Esophagus mucosa (tissue), 1 donor: ENCODE results near the gene ZNF398. TPM values are rescaled to one million over a fixed set of nuclear protein-coding genes. Genes with fewer than 3 reads are reported as not detected.

Experiments used
- ATAC-seq: fragments of 200-7000 bp; cut with Tn5 transposase; one replicate; pipeline ENCODE4 v1.9.1; 2020
- total RNA-seq: library from RNA; stranded (reverse); gene quantifications from one replicate; pipeline ENCODE4 v1.2.4, GENCODE V29; 2023
- donor health status: DM: yes; HTN: yes; CAD: no.

ZNF398 gene
- total RNA-seq, 1 donor from 2014 or later = 9.3 TPM

DNA sequence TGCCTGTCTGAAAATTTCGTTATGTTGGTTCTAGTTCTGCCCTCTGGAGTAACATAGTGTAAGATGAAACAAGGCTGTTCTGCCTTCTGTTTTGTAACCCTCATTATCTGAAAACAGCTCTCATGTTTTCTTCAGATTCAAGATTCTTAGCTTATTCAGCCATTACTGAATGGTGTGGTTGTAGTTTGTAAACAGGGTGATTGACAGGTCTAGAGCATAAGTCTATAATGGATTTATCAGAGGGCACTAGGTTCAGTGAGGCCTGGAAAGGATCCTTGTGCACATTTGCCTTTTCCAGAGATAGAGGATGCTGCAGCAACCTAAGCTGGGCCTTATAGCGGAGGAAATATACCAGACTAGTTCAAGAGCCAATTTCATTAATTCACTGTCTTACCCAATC, 6.1 kb downstream of the ZNF398 start:
- ATAC-seq = no peak

DNA sequence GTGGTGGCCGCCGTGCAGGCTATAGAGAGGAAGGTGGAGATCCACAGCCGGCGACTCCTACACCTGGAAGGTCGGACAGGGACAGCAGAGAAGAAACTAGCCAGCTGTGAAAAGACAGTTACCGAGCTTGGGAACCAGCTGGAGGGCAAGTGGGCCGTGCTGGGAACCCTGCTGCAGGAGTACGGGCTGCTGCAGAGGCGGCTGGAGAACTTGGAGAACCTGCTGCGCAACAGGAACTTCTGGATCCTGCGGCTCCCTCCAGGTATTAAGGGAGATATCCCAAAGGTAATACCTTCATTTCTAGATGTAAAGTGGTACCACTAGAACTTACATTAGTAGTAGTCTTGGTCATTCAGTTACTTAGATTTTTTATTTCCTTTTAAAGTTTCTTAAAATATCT, 6.8 kb downstream of the ZNF398 start:
- ATAC-seq = peak; percentile 53

DNA sequence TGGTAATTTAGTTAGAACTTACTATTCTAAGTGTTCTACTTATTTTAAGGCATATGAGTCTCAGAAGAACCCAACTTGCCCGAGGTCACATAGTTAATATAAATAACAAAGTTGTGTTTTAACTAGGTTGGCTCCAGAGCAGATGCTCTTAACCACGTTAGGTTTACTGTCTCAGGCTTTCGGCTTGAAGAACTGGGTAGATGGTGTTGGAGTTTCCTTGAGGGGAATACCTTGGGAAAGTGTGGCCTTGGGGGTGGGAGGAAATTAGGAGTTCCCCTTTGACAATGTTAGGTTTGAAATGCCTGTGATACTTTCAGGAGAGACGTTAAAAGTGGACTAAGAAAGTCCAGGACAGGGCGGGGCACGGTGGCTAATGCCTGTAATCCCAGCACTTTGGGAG, 9.6 kb downstream of the ZNF398 start:
- no peak for ATAC-seq

DNA sequence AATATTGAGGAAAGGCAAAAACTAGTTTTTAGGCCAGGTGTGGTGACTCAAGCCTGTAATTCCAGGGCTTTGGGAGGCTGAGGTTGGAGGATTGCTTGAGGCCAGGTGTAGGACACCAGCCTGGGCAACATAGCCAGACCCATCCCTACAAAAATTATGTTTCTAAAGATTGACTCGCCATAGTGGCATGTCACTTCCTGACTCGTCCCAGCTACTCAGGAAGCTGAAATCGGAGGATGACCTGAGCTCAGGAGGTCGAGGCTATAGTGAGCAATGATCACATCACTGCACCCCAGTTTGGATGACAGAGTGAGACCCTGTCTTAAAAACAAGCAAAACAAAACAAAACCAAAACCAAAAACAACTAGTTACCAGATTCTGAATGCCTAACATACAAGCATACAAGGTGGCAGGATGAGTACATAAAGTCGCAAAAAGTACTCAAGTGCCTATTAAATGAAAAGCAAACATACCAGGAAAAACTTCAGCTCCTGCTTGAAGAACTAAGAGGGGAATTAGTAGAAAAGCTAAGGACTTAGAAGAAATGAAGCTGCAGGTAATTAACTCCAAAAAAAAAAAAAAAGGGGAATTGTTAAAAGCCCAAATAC, 14.1 kb downstream of the ZNF398 start:
- ATAC-seq = no peak

DNA sequence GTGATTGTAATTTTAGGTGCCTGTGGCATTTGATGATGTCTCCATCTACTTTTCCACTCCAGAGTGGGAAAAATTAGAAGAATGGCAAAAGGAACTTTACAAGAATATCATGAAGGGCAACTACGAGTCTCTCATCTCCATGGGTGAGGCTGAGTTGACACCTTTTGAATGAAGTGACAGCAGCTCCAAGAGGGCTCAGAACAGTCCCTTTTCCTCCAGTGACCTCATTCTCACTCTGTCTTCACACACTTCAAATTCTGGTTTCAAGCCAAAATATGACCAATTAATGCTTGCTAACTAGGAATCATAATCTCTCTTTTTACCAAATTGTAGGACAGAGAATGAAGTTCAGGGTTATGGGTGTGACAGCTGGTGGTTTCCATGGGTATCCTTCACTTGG, 18.9 kb downstream of the ZNF398 start:
- no peak for ATAC-seq

DNA sequence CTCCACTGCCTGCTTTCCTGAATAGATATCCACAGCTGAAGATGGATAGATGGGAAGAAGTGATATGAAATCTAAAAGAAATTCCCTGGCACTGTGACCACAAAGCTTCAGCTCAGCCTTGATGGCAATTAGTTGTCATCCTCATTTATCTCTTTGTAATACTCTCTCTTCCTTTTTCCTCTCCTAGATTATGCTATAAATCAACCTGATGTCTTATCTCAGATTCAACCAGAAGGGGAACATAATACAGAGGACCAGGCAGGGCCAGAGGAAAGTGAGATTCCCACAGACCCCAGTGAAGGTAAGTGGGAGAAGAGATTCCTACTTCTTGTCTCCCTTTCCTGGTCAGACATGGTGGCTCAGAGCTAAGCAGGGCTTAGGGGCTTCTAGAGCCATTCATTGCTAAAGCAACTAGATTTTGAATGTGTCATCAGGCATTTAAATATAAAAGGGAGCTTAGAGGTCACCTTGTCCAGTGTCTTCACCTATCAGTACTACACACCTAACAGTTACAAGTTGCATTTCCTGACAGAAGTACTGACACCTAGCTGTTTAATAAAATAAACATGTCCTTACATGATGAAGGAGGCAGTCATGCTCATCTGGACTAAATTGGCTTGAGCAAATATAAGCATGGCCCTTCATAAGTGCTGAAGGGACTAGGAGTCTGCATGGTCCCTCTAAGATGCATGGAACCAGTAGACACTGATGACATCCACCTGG, 19.5 kb downstream of the ZNF398 start:
- peak; percentile 64 for ATAC-seq

DNA sequence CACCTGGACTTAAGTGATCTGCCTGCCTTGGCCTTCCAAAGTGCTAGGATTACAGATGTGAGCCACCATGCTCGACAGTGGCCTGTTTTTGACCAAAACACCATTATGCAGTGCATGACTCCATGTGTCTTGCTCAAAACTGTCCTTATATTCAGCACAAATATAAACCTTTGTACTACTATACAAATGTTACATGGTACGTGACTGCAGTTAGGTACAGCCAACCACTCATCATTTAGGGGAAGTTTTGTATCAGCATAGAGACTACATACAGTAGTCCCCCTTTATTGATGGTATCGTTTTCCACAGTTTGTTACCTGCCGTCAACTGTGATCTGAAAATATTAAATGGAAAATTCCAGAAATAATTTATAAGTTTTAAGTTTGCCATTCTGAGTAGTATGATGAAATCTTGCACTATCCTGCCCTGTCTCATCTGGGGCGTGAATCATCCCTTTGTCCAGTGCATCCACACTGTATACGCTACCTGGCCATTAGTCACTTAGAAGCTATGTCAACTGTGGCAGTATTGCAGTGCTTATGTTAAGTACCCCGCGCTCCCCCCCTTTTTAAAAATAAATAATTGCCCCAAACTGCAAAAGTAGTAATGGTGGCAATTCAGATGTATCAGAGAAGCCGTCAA, 24.8 kb downstream of the ZNF398 start:
- ATAC-seq = peak; percentile 97

DNA sequence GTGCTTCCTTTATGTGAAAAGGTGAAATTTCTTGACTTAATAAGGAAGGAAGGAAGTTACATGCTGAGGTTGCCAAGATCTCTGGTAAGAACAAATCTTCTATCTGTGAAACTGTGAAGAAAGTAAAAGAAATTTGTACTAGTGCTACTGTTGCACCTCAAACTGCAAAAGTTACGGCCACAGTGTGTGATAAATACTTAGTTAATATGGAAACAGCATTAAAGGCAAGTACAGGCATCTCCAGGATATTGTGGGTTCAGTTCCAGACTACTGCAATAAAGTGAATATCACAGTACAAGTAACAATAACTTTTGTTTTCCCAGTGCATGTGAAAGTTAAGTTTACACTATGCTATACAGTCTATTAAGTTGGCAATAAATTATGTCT, 25.3 kb downstream of the ZNF398 start:
- no peak for ATAC-seq

DNA sequence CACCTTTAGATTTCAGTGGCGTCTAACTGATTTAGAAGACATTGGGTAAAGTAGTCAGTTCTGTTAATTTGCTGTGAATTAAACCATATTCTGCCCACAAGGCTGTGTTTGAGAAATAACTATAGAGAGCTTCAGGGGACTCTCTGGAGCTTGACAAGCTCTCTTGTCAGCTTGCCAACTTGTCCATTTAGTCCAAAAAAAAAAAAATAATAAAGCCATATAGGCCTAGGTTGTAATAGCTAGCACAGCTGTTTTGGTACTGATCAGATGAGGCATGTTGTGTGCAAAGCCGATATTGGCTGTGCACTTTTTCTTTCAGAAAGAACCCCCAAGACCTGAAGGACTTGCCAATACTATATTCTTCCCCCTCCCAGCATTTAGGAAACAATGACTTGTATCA, 27.9 kb downstream of the ZNF398 start:
- no peak for ATAC-seq

DNA sequence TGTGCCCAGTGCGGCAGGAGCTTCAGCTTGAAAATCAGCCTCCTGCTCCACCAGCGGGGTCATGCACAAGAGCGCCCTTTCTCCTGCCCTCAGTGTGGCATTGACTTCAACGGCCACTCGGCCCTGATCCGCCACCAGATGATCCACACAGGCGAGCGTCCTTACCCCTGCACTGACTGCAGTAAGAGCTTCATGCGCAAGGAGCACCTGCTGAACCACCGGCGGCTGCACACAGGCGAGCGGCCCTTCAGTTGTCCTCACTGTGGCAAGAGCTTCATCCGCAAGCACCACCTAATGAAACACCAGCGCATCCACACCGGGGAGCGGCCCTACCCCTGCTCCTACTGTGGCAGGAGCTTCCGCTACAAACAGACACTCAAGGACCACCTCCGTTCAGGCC, 32.0 kb downstream of the ZNF398 start:
- no peak for ATAC-seq

DNA sequence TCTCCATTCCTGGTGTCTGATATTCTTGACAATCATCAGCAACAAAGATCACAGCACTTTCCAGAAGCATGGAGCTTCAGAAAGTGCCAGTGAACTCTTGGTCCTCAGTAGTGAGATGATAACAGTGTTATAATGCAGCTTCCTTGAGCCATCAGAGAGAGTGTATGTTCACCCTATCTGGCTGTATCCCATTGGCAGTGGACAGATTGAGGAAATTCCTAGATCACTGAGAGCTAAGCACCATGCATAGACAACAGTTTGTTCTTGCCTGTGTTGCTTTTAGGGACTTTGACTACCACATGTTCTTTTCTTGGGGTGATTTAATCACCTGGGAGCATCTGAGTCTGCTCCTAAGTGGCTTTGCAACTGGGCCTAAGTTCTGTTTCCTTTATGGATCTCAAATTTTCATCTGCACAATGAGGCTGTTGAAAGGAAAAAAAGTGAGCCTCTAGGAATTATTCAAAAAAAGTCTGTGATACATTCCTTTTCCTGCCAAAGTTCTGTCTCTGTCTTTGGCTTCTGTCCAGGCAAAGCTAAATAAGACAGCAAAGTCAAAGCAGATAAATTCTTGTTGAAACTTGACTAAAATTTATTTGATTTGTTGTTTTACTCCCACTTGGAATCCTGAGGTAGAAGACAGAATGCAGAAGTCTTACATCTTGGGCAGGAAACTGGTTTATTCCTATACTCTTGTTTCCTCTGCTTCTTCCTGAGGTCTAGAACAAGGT, 33.6 kb downstream of the ZNF398 start:
- ATAC-seq = no peak

DNA sequence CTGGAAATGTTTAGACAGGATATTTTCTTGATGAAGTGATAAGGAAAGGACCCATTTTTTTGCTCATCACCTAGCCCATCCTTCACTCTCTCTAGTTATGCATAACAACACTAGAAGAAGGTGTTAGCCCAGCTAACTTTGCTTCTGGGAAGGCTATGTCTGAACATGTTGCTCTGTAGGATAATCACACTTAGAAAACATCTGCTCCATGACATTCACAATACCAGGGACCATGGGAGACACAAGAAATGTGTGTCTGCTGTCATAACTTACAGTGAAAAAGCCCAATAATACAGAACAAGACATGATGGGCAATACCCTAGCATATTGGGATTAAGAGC, 34.2 kb downstream of the ZNF398 start:
- ATAC-seq = no peak

DNA sequence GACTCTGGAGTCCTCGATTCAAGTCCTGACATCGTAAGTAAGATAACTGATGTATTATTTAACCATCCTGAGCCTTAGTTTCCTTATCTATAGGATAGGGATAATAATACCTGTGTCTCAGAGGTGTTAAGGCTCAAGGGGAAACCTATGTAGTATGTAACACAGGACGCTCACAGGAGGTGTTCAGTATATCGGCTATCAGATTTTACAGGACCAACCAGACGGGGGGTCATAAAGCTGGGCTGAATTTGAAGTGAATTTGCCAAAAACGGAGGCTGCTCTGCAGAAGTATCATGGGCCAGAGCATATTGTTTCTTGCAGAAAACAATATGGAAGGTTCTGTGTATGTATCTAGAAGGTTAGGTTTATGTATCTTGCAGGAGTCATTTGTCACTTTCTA, 37.0 kb downstream of the ZNF398 start:
- ATAC-seq = no peak

DNA sequence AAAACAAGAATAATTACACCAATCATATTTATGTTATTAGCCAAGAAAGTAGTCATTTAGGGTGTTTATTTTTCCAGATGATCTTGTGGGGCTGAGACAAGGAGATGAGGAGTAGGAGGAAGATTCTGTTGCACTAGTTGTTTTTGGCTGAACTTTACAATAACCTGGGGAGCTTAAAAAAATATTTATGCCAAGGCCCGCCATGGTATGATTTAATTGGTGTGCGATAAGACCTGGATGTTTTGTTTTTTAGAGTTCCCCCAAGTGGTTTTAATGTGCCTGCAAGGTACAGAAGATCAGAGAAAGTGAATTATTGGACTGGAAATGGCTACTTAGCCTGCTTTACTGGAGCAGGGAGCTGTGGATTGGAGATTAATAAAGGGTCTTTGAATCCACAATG, 41.0 kb downstream of the ZNF398 start:
- no peak for ATAC-seq

DNA sequence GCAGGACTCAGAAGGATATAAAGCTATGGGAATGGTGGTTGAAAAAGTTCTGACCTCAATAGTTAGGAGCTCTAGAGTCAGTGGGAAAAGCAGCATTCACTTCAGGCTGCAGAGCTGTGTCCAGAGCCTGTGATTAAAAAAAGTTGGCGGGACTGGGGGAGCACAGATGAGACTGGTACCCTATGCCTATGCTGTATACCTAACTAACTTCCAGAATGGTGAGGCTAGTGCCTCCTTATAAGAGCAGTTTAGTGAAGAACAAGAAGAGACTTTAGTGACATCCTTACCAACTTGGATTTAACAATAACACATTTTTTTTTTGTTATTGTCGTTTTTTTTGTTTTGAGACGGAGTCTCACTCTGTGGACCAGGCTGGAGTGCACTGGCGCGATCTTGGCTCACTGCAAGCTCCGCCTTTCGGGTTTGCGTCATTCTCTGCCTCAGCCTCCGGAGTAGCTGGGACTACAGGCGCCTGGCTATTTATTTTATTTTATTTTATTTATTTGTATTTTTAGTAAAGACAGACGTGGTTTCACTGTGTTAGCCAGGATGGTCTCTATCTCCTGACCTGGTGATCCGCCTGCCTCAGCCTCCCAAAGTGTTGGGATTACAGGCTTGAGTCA, 41.5 kb downstream of the ZNF398 start:
- no peak for ATAC-seq

DNA sequence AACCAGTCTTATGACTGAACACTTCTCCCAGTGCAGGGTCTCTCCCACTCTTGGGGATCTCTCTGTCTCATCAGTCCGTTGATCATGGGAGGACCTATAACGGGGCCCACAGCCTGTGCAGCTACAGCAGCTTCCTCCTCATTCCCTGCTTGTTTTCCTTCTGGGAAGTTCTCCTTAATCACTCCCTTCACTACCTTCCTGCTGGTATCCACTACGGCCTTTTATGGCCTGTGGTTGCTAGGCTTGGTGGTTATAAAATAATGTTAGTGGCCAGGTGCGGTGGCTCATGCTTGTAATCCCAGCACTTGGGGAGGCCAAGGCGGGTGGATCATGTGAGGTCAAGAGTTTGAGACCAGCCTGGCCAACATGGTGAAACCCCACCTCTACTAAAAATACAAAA, 44.6 kb downstream of the ZNF398 start:
- no peak for ATAC-seq

DNA sequence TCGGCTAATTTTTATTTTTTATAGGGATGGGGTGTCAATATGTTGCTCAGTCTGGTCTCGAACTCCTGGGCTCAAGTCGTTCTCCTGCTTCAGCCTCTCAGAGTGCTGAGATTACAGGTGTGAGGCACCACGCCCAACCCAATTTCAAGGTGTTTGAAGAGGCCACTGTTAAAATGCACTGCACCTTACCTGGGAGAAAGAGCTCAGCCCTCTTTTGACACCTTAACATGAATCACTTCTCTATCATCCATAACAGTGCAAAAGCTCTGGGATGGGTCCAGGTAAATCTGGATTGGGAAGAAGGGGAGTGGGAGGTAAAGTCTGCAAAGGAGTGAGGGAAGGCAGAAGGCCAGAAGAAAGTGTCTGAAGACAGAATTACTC, 47.5 kb downstream of the ZNF398 start:
- ATAC-seq = peak; percentile 67

DNA sequence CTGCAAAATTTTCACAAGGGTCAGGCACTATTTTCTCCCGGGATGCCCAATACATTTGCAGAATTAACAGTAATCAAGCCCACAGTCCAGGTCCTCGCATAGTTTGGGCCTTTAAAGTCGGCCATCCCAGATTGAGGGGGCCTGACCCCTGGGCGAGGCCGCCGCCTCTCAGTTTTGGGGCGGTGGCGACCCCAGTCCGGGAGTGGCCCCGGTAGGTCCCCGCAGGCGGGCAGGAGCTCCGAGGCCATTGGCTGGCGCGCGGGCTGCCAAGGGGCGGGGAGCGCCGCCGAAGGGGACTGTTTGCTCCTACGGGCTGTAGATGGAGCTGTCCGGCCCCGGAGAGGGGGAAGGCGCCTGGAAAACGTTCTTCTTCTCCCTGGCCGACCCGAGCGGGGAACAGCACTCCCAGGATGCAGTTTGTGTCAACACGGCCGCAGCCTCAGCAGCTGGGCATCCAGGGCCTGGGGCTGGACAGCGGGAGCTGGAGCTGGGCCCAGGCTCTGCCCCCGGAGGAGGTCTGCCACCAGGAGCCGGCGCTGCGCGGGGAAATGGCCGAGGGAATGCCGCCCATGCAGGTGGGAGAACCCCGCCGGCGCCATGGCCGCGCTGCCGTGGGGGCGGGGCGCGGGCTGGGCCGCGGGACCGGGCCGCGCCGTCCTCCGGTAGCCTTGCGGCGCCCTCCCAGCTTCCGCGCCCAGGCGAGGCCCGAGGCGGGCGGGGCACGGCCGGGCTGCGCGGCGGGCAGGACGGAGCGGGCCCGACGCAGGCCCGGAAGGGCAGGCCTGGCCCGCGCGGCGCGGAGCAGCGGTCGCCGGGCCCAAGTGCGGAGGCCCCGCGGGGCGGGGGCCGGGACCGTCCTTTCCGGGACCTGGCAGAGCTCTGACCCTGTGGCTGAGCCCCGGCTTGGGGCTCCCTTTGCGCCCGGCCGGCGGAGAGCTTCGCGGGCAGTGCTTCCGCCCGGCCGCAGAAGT, 48.2 kb downstream of the ZNF398 start, which contains the start of gene ZNF282:
TSS of gene ZNF282 (plus strand) at position 367 of the 971 bp plus-strand sequence. CDS start at position 411, 44 bp downstream.
- peak; percentile 85 for ATAC-seq

DNA sequence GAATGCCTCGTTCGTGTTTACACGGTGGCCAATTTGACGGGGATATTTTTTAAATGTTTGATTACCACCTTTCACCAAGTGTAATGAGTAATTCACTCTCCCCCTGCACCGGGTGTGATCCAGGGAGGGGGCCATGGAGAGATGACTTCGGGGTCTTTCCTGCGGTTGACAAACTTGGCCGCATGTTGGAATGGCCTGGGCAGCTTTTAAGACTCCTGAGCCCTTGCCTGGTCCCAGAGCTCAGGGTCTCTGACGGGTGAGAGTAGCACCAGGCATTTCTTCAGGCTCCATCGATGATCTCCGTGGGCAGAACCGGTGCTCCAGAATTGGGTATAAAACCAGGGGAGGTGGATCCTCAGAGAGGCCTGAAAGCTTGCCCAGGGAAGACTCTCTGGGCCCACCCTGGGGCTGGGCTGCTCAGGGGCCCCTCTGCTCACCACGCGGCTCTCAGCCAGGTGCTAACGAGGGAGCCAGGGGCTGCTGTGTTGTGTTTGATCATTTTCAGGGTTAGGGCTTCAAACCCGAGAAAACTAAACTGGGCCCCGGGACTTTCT, 49.0 kb downstream of the ZNF398 start:
- ATAC-seq = no peak

DNA sequence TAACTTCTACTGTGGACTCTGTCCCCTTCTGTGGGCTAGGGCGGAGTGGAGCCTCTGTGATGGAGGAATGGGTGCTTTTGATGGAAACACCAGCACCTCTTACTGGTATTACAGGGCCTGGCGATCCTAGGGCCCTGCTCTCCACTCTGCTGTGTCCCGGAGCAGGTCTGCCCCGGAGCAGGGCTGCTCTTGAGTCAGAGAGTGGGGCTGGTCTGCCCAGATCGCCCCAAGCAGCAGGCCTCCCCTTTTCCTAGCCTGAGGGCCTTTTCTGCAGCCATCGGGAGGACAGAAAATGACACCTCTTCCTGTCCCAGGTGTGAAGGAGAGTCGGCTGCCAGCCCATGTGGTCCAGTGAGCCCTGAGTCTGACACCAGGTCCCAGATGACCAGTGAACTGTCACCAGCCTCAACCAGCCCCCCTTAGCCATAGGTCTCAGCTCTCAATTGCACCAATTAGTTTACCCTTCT, 49.5 kb downstream of the ZNF398 start:
- ATAC-seq = peak; percentile 45

DNA sequence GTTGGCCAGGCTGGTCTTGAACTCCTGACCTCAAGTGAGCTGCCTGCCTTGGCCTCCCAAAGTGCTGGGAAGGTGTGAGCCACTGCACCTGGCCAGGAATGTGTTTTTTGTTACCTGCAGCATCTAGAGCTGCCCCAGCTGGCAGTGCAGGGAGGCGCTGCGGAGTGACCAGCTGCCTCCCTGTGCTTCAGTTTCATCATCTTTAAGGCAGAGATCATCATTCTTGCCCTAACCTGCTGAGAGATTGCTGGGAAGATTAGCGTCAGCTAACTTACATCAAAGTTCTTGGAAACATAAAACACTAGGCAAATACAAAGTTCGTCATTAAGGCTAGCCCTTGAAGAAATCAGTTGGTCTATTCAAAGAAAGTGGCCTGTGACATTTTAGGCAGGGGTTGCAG, 50.4 kb downstream of the ZNF398 start:
- peak; percentile 72 for ATAC-seq
